OCI-LY7 (cell line): ENCODE results near the gene KRT33A. TPM values are rescaled to one million over a fixed set of nuclear protein-coding genes. Genes with fewer than 3 reads are reported as not detected.

Source experiments
- BruUV-seq: library from RNA; stranded (reverse); fragments of 400-500 nt; replicated peaks from 2 replicates; lab custom pipeline; 2021; lab: Mats Ljungman, UMichigan
- CTCF ChIA-PET: fragments of 300-600 bp; sonication (Branson Sonifier 250); formaldehyde crosslinking; loops from one replicate; lab custom pipeline; 2022; ENCODE audit warnings: antibody characterized with exemption; ENCODE audit not compliant: unreplicated experiment; lab: Charles Lee
- POLR2A ChIA-PET: fragments of 300-600 bp; sonication (Branson Sonifier 250); formaldehyde crosslinking; loops from one replicate; lab custom pipeline; 2022; ENCODE audit warnings: antibody characterized with exemption; lab: Charles Lee
- DNase-seq: peaks from one replicate; pipeline ENCODE4 v3.0.0-alpha.2; 2015; ENCODE audit warnings: low spot score
- H2AFZ ChIP-seq: fragments of 200-600 bp; sonication (generic), shearing (Covaris generic); 2 replicates; pipeline ENCODE4 v1.6.1; 2014; ENCODE audit warnings: mild to moderate bottlenecking, antibody characterized with exemption, low read length, moderate library complexity
- H3K27ac ChIP-seq: fragments of 200-600 bp; sonication (generic); 2 replicates; pipeline ENCODE4 v1.5.1; 2014; ENCODE audit warnings: mixed run types, low read depth, mild to moderate bottlenecking, moderate library complexity, low read length, inconsistent platforms; ENCODE audit not compliant: poor library complexity, severe bottlenecking
- H3K36me3 ChIP-seq: fragments of 200-600 bp; sonication (generic); 2 replicates; pipeline ENCODE4 v1.6.1; 2014; ENCODE audit warnings: mild to moderate bottlenecking, antibody characterized with exemption, low read length, moderate library complexity, mixed read lengths; ENCODE audit not compliant: insufficient read depth
- H3K4me1 ChIP-seq: fragments of 200-600 bp; sonication (generic); 2 replicates; pipeline ENCODE4 v1.5.1; 2014; ENCODE audit warnings: mild to moderate bottlenecking, low read length; ENCODE audit not compliant: insufficient read depth, poor library complexity, severe bottlenecking
- H3K4me2 ChIP-seq: fragments of 200-600 bp; sonication (generic); 2 replicates; pipeline ENCODE4 v1.6.1; 2014; ENCODE audit warnings: mild to moderate bottlenecking, low read length
- H3K4me3 ChIP-seq: fragments of 200-600 bp; sonication (generic); 2 replicates; pipeline ENCODE4 v1.5.1; 2014; ENCODE audit warnings: mild to moderate bottlenecking, low read depth, low read length; ENCODE audit not compliant: poor library complexity, severe bottlenecking
- H3K79me2 ChIP-seq: fragments of 200-600 bp; sonication (generic); 2 replicates; pipeline ENCODE4 v1.6.1; 2016; ENCODE audit warnings: low read depth, mild to moderate bottlenecking, low read length, moderate library complexity, mixed read lengths; ENCODE audit not compliant: insufficient read depth
- H3K9me2 ChIP-seq: fragments of 200-600 bp; sonication (generic); 2 replicates; pipeline ENCODE4 v1.6.1; 2016; ENCODE audit warnings: mild to moderate bottlenecking, low read length, mixed read lengths; ENCODE audit not compliant: insufficient read depth
- H3K9me3 ChIP-seq: fragments of 200-600 bp; sonication (generic); 2 replicates; pipeline ENCODE4 v1.6.1; 2014; ENCODE audit warnings: mild to moderate bottlenecking, mixed run types, low read length, mixed read lengths
- H4K20me1 ChIP-seq: fragments of 200-600 bp; sonication (generic); 2 replicates; pipeline ENCODE4 v1.6.1; 2014; ENCODE audit warnings: mild to moderate bottlenecking, antibody characterized with exemption, low read length, moderate library complexity, mixed read lengths; ENCODE audit not compliant: insufficient read depth
- EZH2phosphoT487 ChIP-seq: fragments of 200-600 bp; sonication (generic); IDR thresholded peaks from 2 replicates; pipeline ENCODE4 v1.6.1; 2018; ENCODE audit warnings: low read depth, borderline replicate concordance, mild to moderate bottlenecking, mixed run types, antibody characterized with exemption, low read length, moderate library complexity, mixed read lengths
- intact Hi-C: fragments of 100-400 bp; cut with micrococcal nuclease; formaldehyde crosslinking; loops from one replicate; pipeline ENCODE4 v1.10.0; 2022; ENCODE audit not compliant: unreplicated experiment
- total RNA-seq, 2 experiments: library from RNA; depleted of rRNA in 1 of 2; stranded (reverse); fragments of >200 nt in 1 of 2; shearing (Covaris generic) in 1 of 2; gene quantifications; 2 replicates each; pipeline ENCODE4 v1.2.3, GENCODE V29; 2014 to 2022
- TF ChIP-seq, protein P1 (sequence below): fragments of 200-600 bp; sonication (generic); conservative IDR thresholded peaks from 2 replicates; pipeline ENCODE4 v1.5.1; 2014; ENCODE audit warnings: mild to moderate bottlenecking, antibody characterized with exemption, low read length, moderate library complexity, mixed read lengths

Gene KRT33A
- total RNA-seq, 2 experiments from 2014 or later, result not detected

DNA sequence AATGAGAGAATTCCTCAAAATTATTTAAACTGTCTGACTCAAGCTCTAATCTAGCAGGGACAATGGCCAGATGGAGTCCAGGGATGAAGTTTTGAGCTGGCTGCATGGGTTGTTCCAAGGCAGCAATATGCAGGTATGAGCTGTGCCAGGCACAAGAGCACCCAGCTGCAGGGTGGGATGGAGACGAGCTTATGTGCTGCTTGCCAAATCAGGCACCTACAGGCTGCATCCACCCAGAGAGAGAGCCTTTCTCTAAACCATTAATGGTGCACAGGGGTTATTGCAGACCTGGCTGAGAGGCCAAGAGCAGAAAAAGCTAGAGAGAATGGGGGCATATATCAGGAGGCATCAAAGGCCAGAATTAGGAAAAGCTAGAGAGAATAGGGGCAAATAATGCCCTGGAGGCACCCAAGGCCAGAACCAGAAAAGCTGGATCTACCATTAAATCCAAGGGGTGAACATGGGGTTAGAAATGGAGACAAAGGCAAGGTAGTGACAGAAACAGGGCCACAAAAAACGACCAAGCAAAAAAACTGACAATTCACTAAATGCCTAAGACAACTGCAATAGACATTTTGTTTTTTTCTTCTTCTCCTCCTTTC is 11.0 kb downstream of the KRT33A start:
- Histone ChIP-seq H3K4me1 (no peaks in the 10 kb centered on the region), H2AFZ (no peak overlapping the region), H3K36me3 (no peaks in the 10 kb centered on the region), H3K4me2 (no peak overlapping the region), H3K79me2 (no peaks in the 10 kb centered on the region), H3K27ac (no peak overlapping the region), H4K20me1 (no peaks in the 10 kb centered on the region), H3K9me3 (no peaks in the 10 kb centered on the region), H3K9me2 (no peaks in the 10 kb centered on the region), H3K4me3 (no peak overlapping the region)
- BruUV-seq, result no TSS peak
- TF ChIP-seq EZH2phosphoT487, result no peak
- TF ChIP-seq, protein P1, sequence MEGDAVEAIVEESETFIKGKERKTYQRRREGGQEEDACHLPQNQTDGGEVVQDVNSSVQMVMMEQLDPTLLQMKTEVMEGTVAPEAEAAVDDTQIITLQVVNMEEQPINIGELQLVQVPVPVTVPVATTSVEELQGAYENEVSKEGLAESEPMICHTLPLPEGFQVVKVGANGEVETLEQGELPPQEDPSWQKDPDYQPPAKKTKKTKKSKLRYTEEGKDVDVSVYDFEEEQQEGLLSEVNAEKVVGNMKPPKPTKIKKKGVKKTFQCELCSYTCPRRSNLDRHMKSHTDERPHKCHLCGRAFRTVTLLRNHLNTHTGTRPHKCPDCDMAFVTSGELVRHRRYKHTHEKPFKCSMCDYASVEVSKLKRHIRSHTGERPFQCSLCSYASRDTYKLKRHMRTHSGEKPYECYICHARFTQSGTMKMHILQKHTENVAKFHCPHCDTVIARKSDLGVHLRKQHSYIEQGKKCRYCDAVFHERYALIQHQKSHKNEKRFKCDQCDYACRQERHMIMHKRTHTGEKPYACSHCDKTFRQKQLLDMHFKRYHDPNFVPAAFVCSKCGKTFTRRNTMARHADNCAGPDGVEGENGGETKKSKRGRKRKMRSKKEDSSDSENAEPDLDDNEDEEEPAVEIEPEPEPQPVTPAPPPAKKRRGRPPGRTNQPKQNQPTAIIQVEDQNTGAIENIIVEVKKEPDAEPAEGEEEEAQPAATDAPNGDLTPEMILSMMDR, result no peak
- ChIA-PET CTCF (no interaction called here), POLR2A (no interaction called here)
- intact Hi-C loops, result no loop called here
- no peak for DNase-seq

DNA sequence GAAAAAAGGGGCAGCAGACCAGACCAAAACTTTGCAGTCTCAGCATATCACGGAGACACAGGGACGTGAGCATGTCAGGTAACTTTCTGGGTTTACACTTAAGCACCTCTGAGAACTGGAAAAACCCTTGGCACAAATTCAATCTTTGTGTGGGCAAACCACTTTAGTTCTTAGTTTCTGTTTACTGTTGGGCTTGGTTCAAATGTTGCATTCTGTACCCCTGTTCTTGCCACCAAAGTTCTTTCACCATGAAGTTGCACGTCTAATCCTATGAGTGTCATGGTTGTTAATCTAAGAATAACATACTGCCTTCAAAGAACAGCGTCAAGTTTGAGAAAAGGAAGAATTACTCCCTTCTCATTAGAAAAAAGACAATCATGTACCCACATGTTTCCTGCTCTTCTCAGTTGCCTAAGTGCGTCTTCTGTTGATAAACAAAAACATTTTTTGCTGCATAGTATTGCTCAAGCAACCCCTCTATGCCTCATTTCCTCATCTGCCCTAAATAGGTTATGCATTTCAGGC is 11.6 kb downstream of the KRT33A start:
- POLR2A ChIA-PET, result no interaction called here
- intact Hi-C loops, result no loop called here

DNA sequence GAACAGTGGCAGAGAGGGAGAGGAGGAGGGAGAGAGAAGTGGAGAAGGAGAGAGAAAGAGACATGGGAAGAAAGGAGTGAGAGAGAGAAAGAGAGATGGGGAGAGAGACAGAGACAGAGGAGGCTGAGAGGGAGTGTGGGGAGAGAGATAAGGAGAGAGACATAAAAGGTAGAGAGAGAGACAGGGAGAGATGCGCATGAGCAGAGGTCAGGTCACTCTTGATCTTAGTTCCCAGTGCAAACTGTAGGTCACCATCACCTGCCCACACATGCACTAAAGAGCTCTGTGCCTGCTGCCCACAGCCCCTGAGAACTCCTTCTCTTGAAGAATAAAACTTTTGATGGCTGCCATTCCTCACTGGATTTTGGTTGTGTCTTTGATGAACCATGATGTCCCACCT is 14.9 kb downstream of the KRT33A start:
- BruUV-seq, result no TSS peak

More for the DNA sequence above, 11.6 kb downstream of the KRT33A start:
- no peak for DNase-seq
- Histone ChIP-seq H2AFZ (no peak overlapping the region), H3K79me2 (no peaks in the 10 kb centered on the region), H4K20me1 (no peaks in the 10 kb centered on the region), H3K4me1 (no peaks in the 10 kb centered on the region), H3K4me2 (no peak overlapping the region), H3K9me3 (no peaks in the 10 kb centered on the region), H3K9me2 (no peaks in the 10 kb centered on the region), H3K4me3 (no peak overlapping the region), H3K27ac (no peak overlapping the region), H3K36me3 (no peaks in the 10 kb centered on the region)
- no peak for TF ChIP-seq EZH2phosphoT487
- TF ChIP-seq, protein P1, result no peak
- CTCF ChIA-PET, result no interaction called here
- BruUV-seq, result no TSS peak

More for the DNA sequence above, 14.9 kb downstream of the KRT33A start:
- Histone ChIP-seq H3K9me3 (no peaks in the 10 kb centered on the region), H3K4me1 (no peaks in the 10 kb centered on the region), H3K79me2 (no peaks in the 10 kb centered on the region), H3K4me2 (no peak overlapping the region), H3K9me2 (no peaks in the 10 kb centered on the region), H3K4me3 (no peak overlapping the region), H3K36me3 (no peaks in the 10 kb centered on the region), H3K27ac (no peak overlapping the region), H4K20me1 (no peaks in the 10 kb centered on the region), H2AFZ (no peak overlapping the region)
- no peak for DNase-seq
- no peak for TF ChIP-seq EZH2phosphoT487
- TF ChIP-seq, protein P1, result no peak
- ChIA-PET POLR2A (no interaction called here), CTCF (no interaction called here)
- intact Hi-C loops, result no loop called here
